Trophoblast cell (in vitro differentiated cells and primary cell): ENCODE data around the gene RAD51B.

ENCODE experiments used
- DNase-seq, 2 donors: peaks; one replicate each; pipeline ENCODE4 v3.0.0-alpha.2; 2016
- H2AFZ ChIP-seq: 2 replicates; pipeline ENCODE4 v1.6.1; 2013; ENCODE audit warnings: low read length, moderate library complexity, mild to moderate bottlenecking; ENCODE audit not compliant: insufficient read depth, poor library complexity
- H2AK5ac ChIP-seq: 2 replicates; pipeline ENCODE4 v1.6.1; 2013; ENCODE audit warnings: mild to moderate bottlenecking, low read length
- H2BK120ac ChIP-seq: 2 replicates; pipeline ENCODE4 v1.6.1; 2013; ENCODE audit warnings: low read length, mild to moderate bottlenecking, moderate library complexity; ENCODE audit not compliant: insufficient read depth, poor library complexity
- H2BK12ac ChIP-seq: 2 replicates; pipeline ENCODE4 v1.6.1; 2013; ENCODE audit warnings: mild to moderate bottlenecking, low read length, moderate library complexity
- H2BK5ac ChIP-seq: 2 replicates; pipeline ENCODE4 v1.6.1; 2013; ENCODE audit warnings: low read length, low read depth, moderate library complexity, mild to moderate bottlenecking; ENCODE audit not compliant: poor library complexity
- H3K14ac ChIP-seq: 2 replicates; pipeline ENCODE4 v1.6.1; 2013; ENCODE audit warnings: mild to moderate bottlenecking, low read length
- H3K18ac ChIP-seq: 2 replicates; pipeline ENCODE4 v1.6.1; 2013; ENCODE audit warnings: mild to moderate bottlenecking, low read length
- H3K23ac ChIP-seq: 2 replicates; pipeline ENCODE4 v1.6.1; 2013; ENCODE audit warnings: low read length
- H3K27ac ChIP-seq: 2 replicates; pipeline ENCODE4 v1.5.1; 2013; ENCODE audit warnings: low read depth, mild to moderate bottlenecking, inconsistent platforms, low read length, moderate library complexity
- H3K27me3 ChIP-seq: 2 replicates; pipeline ENCODE4 v1.6.1; 2013; ENCODE audit warnings: inconsistent platforms, mild to moderate bottlenecking, low read length, moderate library complexity; ENCODE audit not compliant: insufficient read depth
- H3K36me3 ChIP-seq, 2 experiments: 1 replicate in 1 of 2; 2 replicates in 1 of 2; pipeline ENCODE4 v1.6.1; 2013; ENCODE audit warnings: low read length in 2 of 2, mild to moderate bottlenecking in 2 of 2, moderate library complexity in 1 of 2; ENCODE audit not compliant: insufficient read depth in 2 of 2, control insufficient read depth in 1 of 2
- H3K4ac ChIP-seq: 2 replicates; pipeline ENCODE4 v1.6.1; 2013; ENCODE audit warnings: low read depth, mild to moderate bottlenecking, low read length, moderate library complexity
- H3K4me1 ChIP-seq, 2 experiments: 1 replicate in 1 of 2; 2 replicates in 1 of 2; pipeline ENCODE4 v1.6.1; 2013; ENCODE audit warnings: low read length in 2 of 2, mild to moderate bottlenecking in 2 of 2, moderate library complexity in 1 of 2; ENCODE audit not compliant: insufficient read depth in 2 of 2, control insufficient read depth in 1 of 2
- H3K4me2 ChIP-seq: 2 replicates; pipeline ENCODE4 v1.6.1; 2013; ENCODE audit warnings: inconsistent platforms, mild to moderate bottlenecking, low read length, moderate library complexity
- H3K4me3 ChIP-seq: 2 replicates; pipeline ENCODE4 v1.5.1; 2013; ENCODE audit warnings: mild to moderate bottlenecking, low read depth, low read length, inconsistent platforms
- H3K79me1 ChIP-seq: one replicate; pipeline ENCODE4 v1.6.1; 2013; ENCODE audit warnings: low read length
- H3K79me2 ChIP-seq: 2 replicates; pipeline ENCODE4 v1.6.1; 2013; ENCODE audit warnings: low read length, mild to moderate bottlenecking; ENCODE audit not compliant: control insufficient read depth, insufficient read depth, poor library complexity
- H3K9ac ChIP-seq: 2 replicates; pipeline ENCODE4 v1.6.1; 2013; ENCODE audit warnings: mild to moderate bottlenecking, low read length
- H3K9me3 ChIP-seq: 2 replicates; pipeline ENCODE4 v1.6.1; 2013; ENCODE audit warnings: low read depth, mild to moderate bottlenecking, control low read depth, inconsistent platforms, low read length; ENCODE audit not compliant: insufficient read depth
- H4K12ac ChIP-seq: 2 replicates; pipeline ENCODE4 v1.6.1; 2013; ENCODE audit warnings: low read depth, mild to moderate bottlenecking, low read length, moderate library complexity
- H4K8ac ChIP-seq: 2 replicates; pipeline ENCODE4 v1.6.1; 2013; ENCODE audit warnings: low read depth, mild to moderate bottlenecking, low read length, moderate library complexity
- H4K91ac ChIP-seq: one replicate; pipeline ENCODE4 v1.6.1; 2013; ENCODE audit warnings: low read depth, mild to moderate bottlenecking, low read length, moderate library complexity
- WGBS: extraction: QIAGEN DNeasy Blood & Tissue Kit; methylation state at CpG from one replicate; pipeline ENCODE4 v1.1.7; 2013; ENCODE audit warnings: missing lambda C conversion rate; ENCODE audit not compliant: insufficient read length, insufficient coverage; ENCODE audit errors: extremely low coverage; 5-methylcytosine and 5-hydroxymethylcytosine counted together

RAD51B gene

GRCh38 chr14:68632054-68632895, 812.7 kb downstream of the RAD51B start:
- Histone ChIP-seq H4K12ac (no peak overlapping the region), H3K79me2 (peaks cover 10% of the 10 kb centered on the region), H3K14ac (peak overlapping the region; percentile 76), H2BK12ac (peak overlapping the region; percentile 92), H3K18ac (peak overlapping the region; percentile 69), H3K79me1 (peaks cover 72% of the 10 kb centered on the region), H3K4me1 (peaks cover 49 to 60% of the 10 kb centered on the region in 2 experiments), H3K4me3 (no peak overlapping the region), H3K4ac (peak overlapping the region; percentile 42), H3K9ac (no peak overlapping the region), H2AK5ac (peak overlapping the region; percentile 70), H4K91ac (peak overlapping the region; percentile 74), H2BK120ac (peak overlapping the region; percentile 77), H3K27ac (no peak overlapping the region), H2BK5ac (peak overlapping the region; percentile 57), H3K9me3 (no peaks in the 10 kb centered on the region), H2AFZ (no peak overlapping the region), H3K27me3 (no peaks in the 10 kb centered on the region), H3K23ac (no peak overlapping the region), H3K4me2 (no peak overlapping the region), H4K8ac (peak overlapping the region; percentile 10), H3K36me3 (no peaks in the 10 kb centered on the region)
- DNase-seq: no peak
- whole genome bisulfite sequencing: no CpG with 5 or more reads among the region's 19 CpGs

- Histone ChIP-seq H3K4me1 (peaks cover 52 to 62% of the 10 kb centered on the region in 2 experiments), H3K27me3 (no peaks in the 10 kb centered on the region), H3K4ac (peak overlapping the region; percentile 82), H3K23ac (no peak overlapping the region), H2AFZ (peak overlapping the region; percentile 70), H3K9me3 (no peaks in the 10 kb centered on the region), H3K14ac (peak overlapping the region; percentile 89), H3K4me3 (no peak overlapping the region), H4K12ac (peak overlapping the region; percentile 52), H2AK5ac (peak overlapping the region; percentile 98), H3K36me3 (no peaks in the 10 kb centered on the region), H2BK120ac (peak overlapping the region; percentile 97), H2BK12ac (peak overlapping the region; percentile 99), H3K9ac (no peak overlapping the region), H3K27ac (peak overlapping the region; percentile 77), H3K18ac (peak overlapping the region; percentile 92), H4K8ac (peak overlapping the region; percentile 78), H3K4me2 (no peak overlapping the region), H4K91ac (peak overlapping the region; percentile 99), H3K79me1 (peaks cover 72% of the 10 kb centered on the region), H2BK5ac (peak overlapping the region; percentile 93), H3K79me2 (peaks cover 7% of the 10 kb centered on the region)
- no CpG with 5 or more reads among the region's 15 CpGs for WGBS
- DNase-seq: no peak
Measured at GRCh38 chr14:68633131-68633991, 813.8 kb downstream of the RAD51B start.

GRCh38 chr14:68634332-68634731, 814.8 kb downstream of the RAD51B start:
- Histone ChIP-seq H3K27me3 (no peaks in the 10 kb centered on the region), H3K4me1 (peaks cover 53 to 68% of the 10 kb centered on the region in 2 experiments), H2BK5ac (peak overlapping the region; percentile 53), H3K36me3 (no peaks in the 10 kb centered on the region), H4K91ac (peak overlapping the region; percentile 75), H3K27ac (peak overlapping the region; percentile 50), H2AK5ac (peak overlapping the region; percentile 17), H3K18ac (peak overlapping the region; percentile 24), H3K79me2 (peaks cover 7% of the 10 kb centered on the region), H4K8ac (peak overlapping the region; percentile 31), H3K9me3 (no peaks in the 10 kb centered on the region), H3K9ac (no peak overlapping the region), H2AFZ (no peak overlapping the region), H3K4ac (peak overlapping the region; percentile 3), H2BK120ac (peak overlapping the region; percentile 24), H3K14ac (peak overlapping the region; percentile 8), H3K4me2 (no peak overlapping the region), H3K79me1 (peaks cover 69% of the 10 kb centered on the region), H4K12ac (no peak overlapping the region), H3K23ac (no peak overlapping the region), H2BK12ac (peak overlapping the region; percentile 34), H3K4me3 (no peak overlapping the region)
- WGBS: no CpG with 5 or more reads among the region's 9 CpGs
- DNase-seq: peak; percentile 46 to 54

- Histone ChIP-seq H3K36me3 (no peaks in the 10 kb centered on the region), H2BK5ac (peak overlapping the region; percentile 53)
- DNase-seq: no peak
Measured at GRCh38 chr14:68634874-68635595, 815.5 kb downstream of the RAD51B start.

More at GRCh38 chr14:68634874-68635595, 815.5 kb downstream of the RAD51B start:
- Histone ChIP-seq H3K23ac (no peak overlapping the region), H3K79me1 (peaks cover 65% of the 10 kb centered on the region), H3K4me3 (no peak overlapping the region), H3K9ac (no peak overlapping the region), H2AFZ (no peak overlapping the region), H2AK5ac (peak overlapping the region; percentile 17), H3K14ac (peak overlapping the region; percentile 8), H4K91ac (peak overlapping the region; percentile 75), H3K27me3 (no peaks in the 10 kb centered on the region), H4K8ac (peak overlapping the region; percentile 31), H3K18ac (peak overlapping the region; percentile 24), H3K4me1 (peaks cover 49 to 65% of the 10 kb centered on the region in 2 experiments), H2BK12ac (peak overlapping the region; percentile 34), H3K9me3 (no peaks in the 10 kb centered on the region), H3K79me2 (peaks cover 7% of the 10 kb centered on the region), H2BK120ac (peak overlapping the region; percentile 46), H4K12ac (no peak overlapping the region), H3K4me2 (no peak overlapping the region), H3K27ac (peak overlapping the region; percentile 50), H3K4ac (peak overlapping the region; percentile 22)
- WGBS: no CpG with 5 or more reads among the region's 5 CpGs
